WTC11 (cell line): Measurements from ENCODE around the gene ADK. TPM values are rescaled to one million over a fixed set of nuclear protein-coding genes. Genes with fewer than 3 reads are reported as not detected.
A peak's percentile ranks its signal among the peaks of the same experiment; 100 is the strongest.

Source experiments
- ATAC-seq: fragments of 200-7000 bp; cut with Tn5 transposase; 2 replicates; pipeline ENCODE4 v1.10.0; 2021; ENCODE audit warnings: mild to moderate bottlenecking, moderate library complexity
- CTCF ChIA-PET: fragments of 300-600 bp; sonication (Branson Sonifier 250); formaldehyde crosslinking; loops from one replicate; lab custom pipeline; 2021; ENCODE audit warnings: antibody characterized with exemption; lab: Charles Lee
- POLR2A ChIA-PET: fragments of 350-600 bp; sonication (Branson Sonifier 250); formaldehyde crosslinking; loops from one replicate; lab custom pipeline; 2021; ENCODE audit warnings: antibody characterized with exemption; lab: Charles Lee
- DNase-seq: peaks from one replicate; pipeline ENCODE4 v3.0.0; 2021; ENCODE audit warnings: low spot score
- H3K27ac Mint-ChIP-seq: 2 replicates; pipeline ENCODE4 v1.8.0; 2021; ENCODE audit warnings: mixed read lengths
- H3K27me3 Mint-ChIP-seq: 2 replicates; pipeline ENCODE4 v1.8.0; 2021; ENCODE audit warnings: low read depth, mild to moderate bottlenecking, moderate library complexity, mixed read lengths
- H3K36me3 Mint-ChIP-seq: 2 replicates; pipeline ENCODE4 v1.8.0; 2021; ENCODE audit warnings: mixed read lengths
- H3K4me1 Mint-ChIP-seq: 2 replicates; pipeline ENCODE4 v1.8.0; 2022; ENCODE audit warnings: mixed read lengths
- H3K4me3 Mint-ChIP-seq: 2 replicates; pipeline ENCODE4 v1.8.0; 2021; ENCODE audit warnings: mild to moderate bottlenecking, moderate library complexity, mixed read lengths
- H3K9me3 Mint-ChIP-seq: 2 replicates; pipeline ENCODE4 v1.8.0; 2021; ENCODE audit warnings: mixed read lengths
- CREB1 ChIP-seq: sonication (generic); formaldehyde crosslinking; IDR thresholded peaks from 2 replicates; pipeline ENCODE4 v1.8.0; 2023; ENCODE audit warnings: mild to moderate bottlenecking, missing genetic modification reagents
- JAZF1 ChIP-seq: fragments of 250-450 bp; sonication (Bioruptor Pico); IDR thresholded peaks from 2 replicates; pipeline ENCODE4 v1.9.0; 2021; ENCODE audit warnings: moderate library complexity, mild to moderate bottlenecking, inconsistent platforms
- NR3C1 ChIP-seq: sonication (generic); formaldehyde crosslinking; conservative IDR thresholded peaks from 2 replicates; pipeline ENCODE4 v1.8.1; 2023; ENCODE audit warnings: low read depth, mild to moderate bottlenecking, missing genetic modification reagents
- PRRX2 ChIP-seq: fragments of 250-450 bp; sonication (Bioruptor Pico); IDR thresholded peaks from 2 replicates; pipeline ENCODE4 v1.8.0; 2021; ENCODE audit warnings: mild to moderate bottlenecking
- SP1 ChIP-seq: sonication (generic); formaldehyde crosslinking; conservative IDR thresholded peaks from 2 replicates; pipeline ENCODE4 v1.8.1; 2022; ENCODE audit warnings: missing genetic modification reagents
- ZNF121 ChIP-seq: sonication (generic); formaldehyde crosslinking; IDR thresholded peaks from 2 replicates; pipeline ENCODE4 v1.8.0; 2023; ENCODE audit warnings: missing genetic modification reagents
- ZNF671 ChIP-seq: fragments of 250-450 bp; sonication (Bioruptor Pico); IDR thresholded peaks from 2 replicates; pipeline ENCODE4 v1.8.0; 2021; ENCODE audit warnings: mild to moderate bottlenecking
- total RNA-seq: library from RNA; stranded (reverse); gene quantifications from 3 replicates; pipeline ENCODE4 v1.2.3, GENCODE V29; 2021
- TF ChIP-seq, protein P1 (sequence below): sonication (generic); formaldehyde crosslinking; IDR thresholded peaks from 2 replicates; pipeline ENCODE4 v1.8.1; 2022; ENCODE audit warnings: missing genetic modification reagents, borderline replicate concordance
- TF ChIP-seq, protein P2 (sequence below): sonication (generic); formaldehyde crosslinking; IDR thresholded peaks from 2 replicates; pipeline ENCODE4 v1.8.0; 2022; ENCODE audit warnings: mild to moderate bottlenecking, missing genetic modification reagents
- TF ChIP-seq, protein P3 (sequence below): fragments of 250-450 bp; sonication (Bioruptor Pico); IDR thresholded peaks from 2 replicates; pipeline ENCODE4 v1.9.0; 2021; ENCODE audit warnings: mild to moderate bottlenecking, borderline replicate concordance
- TF ChIP-seq, protein P4 (sequence below): fragments of 200-600 bp; IDR thresholded peaks from 2 replicates; pipeline ENCODE4 v1.8.0; 2022; ENCODE audit warnings: antibody characterized with exemption
- TF ChIP-seq, protein P5 (sequence below): sonication (generic); formaldehyde crosslinking; IDR thresholded peaks from 2 replicates; pipeline ENCODE4 v1.8.1; 2023; ENCODE audit warnings: mild to moderate bottlenecking, missing genetic modification reagents, moderate library complexity
- TF ChIP-seq, protein P6 (sequence below): sonication (generic); formaldehyde crosslinking; IDR thresholded peaks from 2 replicates; pipeline ENCODE4 v1.8.1; 2022; ENCODE audit warnings: mild to moderate bottlenecking, missing genetic modification reagents, moderate library complexity, borderline replicate concordance
- TF ChIP-seq, protein P7 (sequence below): fragments of 250-450 bp; sonication (Bioruptor Pico); IDR thresholded peaks from 2 replicates; pipeline ENCODE4 v2.1.2; 2022; ENCODE audit warnings: mild to moderate bottlenecking, moderate library complexity

ADK gene
- total RNA-seq, 1 experiment from 2014 or later = 32.7 TPM

DNA sequence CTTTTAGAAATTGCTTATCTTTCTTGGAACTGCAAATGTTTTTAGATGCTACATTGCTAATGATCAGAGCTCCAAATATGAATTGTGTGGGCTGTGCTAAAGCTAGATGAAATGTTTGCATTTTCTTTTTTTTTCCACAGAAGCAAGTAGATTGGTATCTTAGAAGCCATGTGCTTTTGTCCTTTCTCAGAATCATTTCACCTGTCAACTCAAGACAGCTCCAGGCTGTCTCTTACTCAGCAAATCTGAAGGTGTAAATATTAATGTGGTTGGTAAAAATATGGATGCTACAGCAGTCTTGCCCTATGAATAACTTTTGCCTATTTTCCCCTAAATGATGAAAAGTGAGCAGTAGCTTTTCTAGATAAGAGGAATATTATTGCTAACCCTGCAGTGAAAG is 41.6 kb upstream of the ADK start:
- peaks cover 91% of the 10 kb centered on the region for H3K36me3 Mint-ChIP-seq
- no peaks in the 10 kb centered on the region for H3K27me3 Mint-ChIP-seq
- DNase-seq (no peak), ATAC-seq (no peak)
- no peaks in the 10 kb centered on the region for H3K4me1 Mint-ChIP-seq
- TF ChIP-seq, protein P1, sequence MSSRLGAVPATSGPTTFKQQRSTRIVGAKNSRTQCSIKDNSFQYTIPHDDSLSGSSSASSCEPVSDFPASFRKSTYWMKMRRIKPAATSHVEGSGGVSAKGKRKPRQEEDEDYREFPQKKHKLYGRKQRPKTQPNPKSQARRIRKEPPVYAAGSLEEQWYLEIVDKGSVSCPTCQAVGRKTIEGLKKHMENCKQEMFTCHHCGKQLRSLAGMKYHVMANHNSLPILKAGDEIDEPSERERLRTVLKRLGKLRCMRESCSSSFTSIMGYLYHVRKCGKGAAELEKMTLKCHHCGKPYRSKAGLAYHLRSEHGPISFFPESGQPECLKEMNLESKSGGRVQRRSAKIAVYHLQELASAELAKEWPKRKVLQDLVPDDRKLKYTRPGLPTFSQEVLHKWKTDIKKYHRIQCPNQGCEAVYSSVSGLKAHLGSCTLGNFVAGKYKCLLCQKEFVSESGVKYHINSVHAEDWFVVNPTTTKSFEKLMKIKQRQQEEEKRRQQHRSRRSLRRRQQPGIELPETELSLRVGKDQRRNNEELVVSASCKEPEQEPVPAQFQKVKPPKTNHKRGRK (CRISPR knock-in tag) = no peak
- ChIA-PET CTCF (interaction anchor here (1.2 to 2.1 kb wide), 2 partner anchors 28 to 29 kb away, joined by 4 to 6 read pairs; no protein-coding TSS in a partner anchor), POLR2A (interaction anchor here (0.6 kb wide), 1 partner anchor 33 kb away, joined by 3 read pairs; no protein-coding TSS in a partner anchor)
- no peak overlapping the region for H3K27ac Mint-ChIP-seq
- H3K9me3 Mint-ChIP-seq = no peaks in the 10 kb centered on the region
- no peak overlapping the region for H3K4me3 Mint-ChIP-seq

DNA sequence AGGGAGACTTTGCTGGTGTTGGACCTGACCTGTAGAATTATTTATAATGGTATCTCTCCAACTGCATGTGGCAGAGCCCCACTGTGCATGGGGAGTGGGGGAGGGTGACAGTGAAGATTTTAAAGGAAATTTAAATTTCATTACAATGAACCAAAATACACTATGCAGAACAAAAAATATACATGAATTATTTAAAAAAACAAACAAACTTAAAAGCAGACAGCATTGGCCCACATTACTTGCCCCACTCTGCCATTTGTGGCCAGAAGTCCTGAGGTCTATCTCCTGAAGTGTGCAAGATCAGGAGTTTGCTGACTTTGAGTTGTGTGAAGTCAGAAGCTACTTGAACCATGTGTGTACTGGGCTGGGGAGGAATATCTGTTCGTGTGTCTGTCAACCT is 40.9 kb upstream of the ADK start:
- DNase-seq = no peak
- no peak for TF ChIP-seq PRRX2 (CRISPR knock-in tag)
- TF ChIP-seq, protein P2, sequence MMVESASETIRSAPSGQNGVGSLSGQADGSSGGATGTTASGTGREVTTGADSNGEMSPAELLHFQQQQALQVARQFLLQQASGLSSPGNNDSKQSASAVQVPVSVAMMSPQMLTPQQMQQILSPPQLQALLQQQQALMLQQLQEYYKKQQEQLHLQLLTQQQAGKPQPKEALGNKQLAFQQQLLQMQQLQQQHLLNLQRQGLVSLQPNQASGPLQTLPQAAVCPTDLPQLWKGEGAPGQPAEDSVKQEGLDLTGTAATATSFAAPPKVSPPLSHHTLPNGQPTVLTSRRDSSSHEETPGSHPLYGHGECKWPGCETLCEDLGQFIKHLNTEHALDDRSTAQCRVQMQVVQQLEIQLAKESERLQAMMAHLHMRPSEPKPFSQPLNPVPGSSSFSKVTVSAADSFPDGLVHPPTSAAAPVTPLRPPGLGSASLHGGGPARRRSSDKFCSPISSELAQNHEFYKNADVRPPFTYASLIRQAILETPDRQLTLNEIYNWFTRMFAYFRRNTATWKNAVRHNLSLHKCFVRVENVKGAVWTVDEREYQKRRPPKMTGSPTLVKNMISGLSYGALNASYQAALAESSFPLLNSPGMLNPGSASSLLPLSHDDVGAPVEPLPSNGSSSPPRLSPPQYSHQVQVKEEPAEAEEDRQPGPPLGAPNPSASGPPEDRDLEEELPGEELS (CRISPR knock-in tag) = no peak
- ATAC-seq = no peak
- Mint-ChIP-seq H3K27me3 (no peaks in the 10 kb centered on the region), H3K4me1 (no peaks in the 10 kb centered on the region), H3K4me3 (no peak overlapping the region), H3K9me3 (no peaks in the 10 kb centered on the region), H3K27ac (0 out of 2 replicates have a peak overlapping the region, but pooled peaks have one; percentile 7), H3K36me3 (peaks cover 91% of the 10 kb centered on the region)
- ChIA-PET POLR2A (interaction anchor here (1.0 kb wide), 1 partner anchor 13 kb away, joined by 4 read pairs; no protein-coding TSS in a partner anchor), CTCF (no interaction called here)

DNA sequence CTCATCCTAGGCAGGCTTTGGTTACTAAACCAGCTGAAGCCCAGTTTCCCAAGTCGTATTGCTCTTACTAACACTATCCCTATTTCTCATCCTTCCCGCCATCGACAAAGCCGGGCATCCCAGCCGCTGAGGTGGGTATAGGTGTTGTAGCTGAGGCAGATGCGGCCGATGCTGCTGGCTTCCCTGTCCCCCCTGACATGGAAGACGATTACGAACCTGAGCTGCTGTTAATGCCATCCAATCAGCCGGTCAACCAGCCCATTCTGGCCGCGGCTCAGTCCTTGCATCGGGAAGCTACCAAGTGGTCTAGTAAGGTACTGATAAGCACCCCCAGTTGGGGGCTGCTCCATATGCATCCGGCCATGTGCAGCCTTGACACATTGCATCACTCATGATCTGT is 39.2 kb upstream of the ADK start:
- Mint-ChIP-seq H3K9me3 (no peaks in the 10 kb centered on the region), H3K4me3 (no peak overlapping the region), H3K27me3 (no peaks in the 10 kb centered on the region), H3K4me1 (no peaks in the 10 kb centered on the region), H3K27ac (peak overlapping the region; percentile 35), H3K36me3 (peaks cover 92% of the 10 kb centered on the region)
- CTCF ChIA-PET = interaction anchor here (1.0 kb wide), 1 partner anchor 8 kb away, joined by 5 read pairs; no protein-coding TSS in a partner anchor
- no peak for DNase-seq
- no peak for ATAC-seq
- POLR2A ChIA-PET = interaction anchor here (0.6 kb wide), 1 partner anchor 21 kb away, joined by 3 read pairs; no protein-coding TSS in a partner anchor
- TF ChIP-seq, protein P3, sequence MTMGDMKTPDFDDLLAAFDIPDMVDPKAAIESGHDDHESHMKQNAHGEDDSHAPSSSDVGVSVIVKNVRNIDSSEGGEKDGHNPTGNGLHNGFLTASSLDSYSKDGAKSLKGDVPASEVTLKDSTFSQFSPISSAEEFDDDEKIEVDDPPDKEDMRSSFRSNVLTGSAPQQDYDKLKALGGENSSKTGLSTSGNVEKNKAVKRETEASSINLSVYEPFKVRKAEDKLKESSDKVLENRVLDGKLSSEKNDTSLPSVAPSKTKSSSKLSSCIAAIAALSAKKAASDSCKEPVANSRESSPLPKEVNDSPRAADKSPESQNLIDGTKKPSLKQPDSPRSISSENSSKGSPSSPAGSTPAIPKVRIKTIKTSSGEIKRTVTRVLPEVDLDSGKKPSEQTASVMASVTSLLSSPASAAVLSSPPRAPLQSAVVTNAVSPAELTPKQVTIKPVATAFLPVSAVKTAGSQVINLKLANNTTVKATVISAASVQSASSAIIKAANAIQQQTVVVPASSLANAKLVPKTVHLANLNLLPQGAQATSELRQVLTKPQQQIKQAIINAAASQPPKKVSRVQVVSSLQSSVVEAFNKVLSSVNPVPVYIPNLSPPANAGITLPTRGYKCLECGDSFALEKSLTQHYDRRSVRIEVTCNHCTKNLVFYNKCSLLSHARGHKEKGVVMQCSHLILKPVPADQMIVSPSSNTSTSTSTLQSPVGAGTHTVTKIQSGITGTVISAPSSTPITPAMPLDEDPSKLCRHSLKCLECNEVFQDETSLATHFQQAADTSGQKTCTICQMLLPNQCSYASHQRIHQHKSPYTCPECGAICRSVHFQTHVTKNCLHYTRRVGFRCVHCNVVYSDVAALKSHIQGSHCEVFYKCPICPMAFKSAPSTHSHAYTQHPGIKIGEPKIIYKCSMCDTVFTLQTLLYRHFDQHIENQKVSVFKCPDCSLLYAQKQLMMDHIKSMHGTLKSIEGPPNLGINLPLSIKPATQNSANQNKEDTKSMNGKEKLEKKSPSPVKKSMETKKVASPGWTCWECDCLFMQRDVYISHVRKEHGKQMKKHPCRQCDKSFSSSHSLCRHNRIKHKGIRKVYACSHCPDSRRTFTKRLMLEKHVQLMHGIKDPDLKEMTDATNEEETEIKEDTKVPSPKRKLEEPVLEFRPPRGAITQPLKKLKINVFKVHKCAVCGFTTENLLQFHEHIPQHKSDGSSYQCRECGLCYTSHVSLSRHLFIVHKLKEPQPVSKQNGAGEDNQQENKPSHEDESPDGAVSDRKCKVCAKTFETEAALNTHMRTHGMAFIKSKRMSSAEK (CRISPR knock-in tag) = no peak
- TF ChIP-seq, protein P4, sequence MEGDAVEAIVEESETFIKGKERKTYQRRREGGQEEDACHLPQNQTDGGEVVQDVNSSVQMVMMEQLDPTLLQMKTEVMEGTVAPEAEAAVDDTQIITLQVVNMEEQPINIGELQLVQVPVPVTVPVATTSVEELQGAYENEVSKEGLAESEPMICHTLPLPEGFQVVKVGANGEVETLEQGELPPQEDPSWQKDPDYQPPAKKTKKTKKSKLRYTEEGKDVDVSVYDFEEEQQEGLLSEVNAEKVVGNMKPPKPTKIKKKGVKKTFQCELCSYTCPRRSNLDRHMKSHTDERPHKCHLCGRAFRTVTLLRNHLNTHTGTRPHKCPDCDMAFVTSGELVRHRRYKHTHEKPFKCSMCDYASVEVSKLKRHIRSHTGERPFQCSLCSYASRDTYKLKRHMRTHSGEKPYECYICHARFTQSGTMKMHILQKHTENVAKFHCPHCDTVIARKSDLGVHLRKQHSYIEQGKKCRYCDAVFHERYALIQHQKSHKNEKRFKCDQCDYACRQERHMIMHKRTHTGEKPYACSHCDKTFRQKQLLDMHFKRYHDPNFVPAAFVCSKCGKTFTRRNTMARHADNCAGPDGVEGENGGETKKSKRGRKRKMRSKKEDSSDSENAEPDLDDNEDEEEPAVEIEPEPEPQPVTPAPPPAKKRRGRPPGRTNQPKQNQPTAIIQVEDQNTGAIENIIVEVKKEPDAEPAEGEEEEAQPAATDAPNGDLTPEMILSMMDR = no peak
- TF ChIP-seq ZNF671 (no peak), ZNF121 (no peak), JAZF1 (CRISPR knock-in tag) (no peak), NR3C1 (CRISPR knock-in tag) (no peak), CREB1 (CRISPR knock-in tag) (no peak), SP1 (CRISPR knock-in tag) (no peak)
- TF ChIP-seq, protein P5, sequence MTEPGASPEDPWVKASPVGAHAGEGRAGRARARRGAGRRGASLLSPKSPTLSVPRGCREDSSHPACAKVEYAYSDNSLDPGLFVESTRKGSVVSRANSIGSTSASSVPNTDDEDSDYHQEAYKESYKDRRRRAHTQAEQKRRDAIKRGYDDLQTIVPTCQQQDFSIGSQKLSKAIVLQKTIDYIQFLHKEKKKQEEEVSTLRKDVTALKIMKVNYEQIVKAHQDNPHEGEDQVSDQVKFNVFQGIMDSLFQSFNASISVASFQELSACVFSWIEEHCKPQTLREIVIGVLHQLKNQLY (CRISPR knock-in tag) = no peak
- TF ChIP-seq, protein P6, sequence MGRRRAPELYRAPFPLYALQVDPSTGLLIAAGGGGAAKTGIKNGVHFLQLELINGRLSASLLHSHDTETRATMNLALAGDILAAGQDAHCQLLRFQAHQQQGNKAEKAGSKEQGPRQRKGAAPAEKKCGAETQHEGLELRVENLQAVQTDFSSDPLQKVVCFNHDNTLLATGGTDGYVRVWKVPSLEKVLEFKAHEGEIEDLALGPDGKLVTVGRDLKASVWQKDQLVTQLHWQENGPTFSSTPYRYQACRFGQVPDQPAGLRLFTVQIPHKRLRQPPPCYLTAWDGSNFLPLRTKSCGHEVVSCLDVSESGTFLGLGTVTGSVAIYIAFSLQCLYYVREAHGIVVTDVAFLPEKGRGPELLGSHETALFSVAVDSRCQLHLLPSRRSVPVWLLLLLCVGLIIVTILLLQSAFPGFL (CRISPR knock-in tag) = no peak
- TF ChIP-seq, protein P7, sequence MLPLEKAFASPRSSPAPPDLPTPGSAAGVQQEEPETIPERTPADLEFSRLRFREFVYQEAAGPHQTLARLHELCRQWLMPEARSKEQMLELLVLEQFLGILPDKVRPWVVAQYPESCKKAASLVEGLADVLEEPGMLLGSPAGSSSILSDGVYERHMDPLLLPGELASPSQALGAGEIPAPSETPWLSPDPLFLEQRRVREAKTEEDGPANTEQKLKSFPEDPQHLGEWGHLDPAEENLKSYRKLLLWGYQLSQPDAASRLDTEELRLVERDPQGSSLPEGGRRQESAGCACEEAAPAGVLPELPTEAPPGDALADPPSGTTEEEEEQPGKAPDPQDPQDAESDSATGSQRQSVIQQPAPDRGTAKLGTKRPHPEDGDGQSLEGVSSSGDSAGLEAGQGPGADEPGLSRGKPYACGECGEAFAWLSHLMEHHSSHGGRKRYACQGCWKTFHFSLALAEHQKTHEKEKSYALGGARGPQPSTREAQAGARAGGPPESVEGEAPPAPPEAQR (CRISPR knock-in tag) = no peak
